Measurements from ENCODE around the gene BMPR1A.
"Not testable (repeated sequence)": the region's sequence is repeated elsewhere in the genome, so short reads cannot be mapped to it uniquely, and the experiment has no call there.

BMPR1A gene

GRCh38 chr10:86856156-86856555, 99.7 kb downstream of the BMPR1A start:
- no peaks in the 10 kb centered on the region for H3K36me3 ChIP-seq (ENCODE audit: control insufficient read depth, insufficient read depth, low read length)
- no CpG with 5 or more reads among the region's 7 CpGs for WGBS (ENCODE audit: insufficient coverage, insufficient read length)
- no peak for DNase-seq (ENCODE audit: low read depth, low spot score)
- H3K27me3 ChIP-seq (ENCODE audit: control insufficient read depth, insufficient read depth, low read length): no peaks in the 10 kb centered on the region
- H3K4me1 ChIP-seq (ENCODE audit: control insufficient read depth, insufficient read depth, low read length): peaks cover 3% of the 10 kb centered on the region; the same call in 1 of the 2 replicates
- H3K9me3 ChIP-seq (ENCODE audit: control insufficient read depth, insufficient read depth, low read length): no peaks in the 10 kb centered on the region
- no peak overlapping the region for H3K27ac ChIP-seq (ENCODE audit: low read length)
- no peak overlapping the region for H3K4me3 ChIP-seq (ENCODE audit: low read length)

GRCh38 chr10:86857128-86857721, 100.8 kb downstream of the BMPR1A start:
- peaks cover 3% of the 10 kb centered on the region; the same call in 1 of the 2 replicates for H3K4me1 ChIP-seq (ENCODE audit: control insufficient read depth, insufficient read depth, low read length)
- H3K9me3 ChIP-seq (ENCODE audit: control insufficient read depth, insufficient read depth, low read length): no peaks in the 10 kb centered on the region
- no peak overlapping the region for H3K4me3 ChIP-seq (ENCODE audit: low read length)
- no peaks in the 10 kb centered on the region for H3K36me3 ChIP-seq (ENCODE audit: control insufficient read depth, insufficient read depth, low read length)
- DNase-seq (ENCODE audit: low read depth, low spot score): no peak
- no CpG with 5 or more reads among the region's 3 CpGs for WGBS (ENCODE audit: insufficient coverage, insufficient read length)
- no peaks in the 10 kb centered on the region for H3K27me3 ChIP-seq (ENCODE audit: control insufficient read depth, insufficient read depth, low read length)
- H3K27ac ChIP-seq (ENCODE audit: low read length): peak overlapping the region; percentile 79

GRCh38 chr10:86858011-86858410, 101.6 kb downstream of the BMPR1A start:
- DNase-seq (ENCODE audit: low read depth, low spot score): no peak
- Histone ChIP-seq H3K4me3 (ENCODE audit: low read length) (no peak overlapping the region), H3K4me1 (ENCODE audit: control insufficient read depth, insufficient read depth, low read length) (peaks cover 5% of the 10 kb centered on the region; the same call in 1 of the 2 replicates), H3K36me3 (ENCODE audit: control insufficient read depth, insufficient read depth, low read length) (no peaks in the 10 kb centered on the region), H3K27ac (ENCODE audit: low read length) (no peak overlapping the region), H3K27me3 (ENCODE audit: control insufficient read depth, insufficient read depth, low read length) (no peaks in the 10 kb centered on the region), H3K9me3 (ENCODE audit: control insufficient read depth, insufficient read depth, low read length) (no peaks in the 10 kb centered on the region)
- WGBS (ENCODE audit: insufficient coverage, insufficient read length): no CpG with 5 or more reads among the region's 1 CpG

- no CpG with 5 or more reads among the region's 1 CpG for WGBS (ENCODE audit: insufficient coverage, insufficient read length)
- Histone ChIP-seq H3K9me3 (ENCODE audit: control insufficient read depth, insufficient read depth, low read length) (no peaks in the 10 kb centered on the region), H3K4me1 (ENCODE audit: control insufficient read depth, insufficient read depth, low read length) (peaks cover 9% of the 10 kb centered on the region), H3K27ac (ENCODE audit: low read length) (no peak overlapping the region), H3K4me3 (ENCODE audit: low read length) (no peak overlapping the region), H3K27me3 (ENCODE audit: control insufficient read depth, insufficient read depth, low read length) (no peaks in the 10 kb centered on the region), H3K36me3 (ENCODE audit: control insufficient read depth, insufficient read depth, low read length) (no peaks in the 10 kb centered on the region)
- no peak for DNase-seq (ENCODE audit: low read depth, low spot score)
Measured at GRCh38 chr10:86861351-86861750, 104.9 kb downstream of the BMPR1A start.

- no CpG with 5 or more reads among the region's 3 CpGs for WGBS (ENCODE audit: insufficient coverage, insufficient read length)
- H3K4me1 ChIP-seq (ENCODE audit: control insufficient read depth, insufficient read depth, low read length): peaks cover 6% of the 10 kb centered on the region
- no peak overlapping the region for H3K27ac ChIP-seq (ENCODE audit: low read length)
- DNase-seq (ENCODE audit: low read depth, low spot score): no peak
- H3K36me3 ChIP-seq (ENCODE audit: control insufficient read depth, insufficient read depth, low read length): no peaks in the 10 kb centered on the region
- H3K9me3 ChIP-seq (ENCODE audit: control insufficient read depth, insufficient read depth, low read length): no peaks in the 10 kb centered on the region
- H3K4me3 ChIP-seq (ENCODE audit: low read length): no peak overlapping the region
- H3K27me3 ChIP-seq (ENCODE audit: control insufficient read depth, insufficient read depth, low read length): no peaks in the 10 kb centered on the region
Measured at GRCh38 chr10:86862373-86862772, 106.0 kb downstream of the BMPR1A start.

- DNase-seq (ENCODE audit: low read depth, low spot score): no peak
- Histone ChIP-seq H3K27ac (ENCODE audit: low read length) (no peak overlapping the region), H3K4me3 (ENCODE audit: low read length) (no peak overlapping the region), H3K27me3 (ENCODE audit: control insufficient read depth, insufficient read depth, low read length) (no peaks in the 10 kb centered on the region), H3K4me1 (ENCODE audit: control insufficient read depth, insufficient read depth, low read length) (peaks cover 7% of the 10 kb centered on the region), H3K9me3 (ENCODE audit: control insufficient read depth, insufficient read depth, low read length) (no peaks in the 10 kb centered on the region), H3K36me3 (ENCODE audit: control insufficient read depth, insufficient read depth, low read length) (no peaks in the 10 kb centered on the region)
- WGBS (ENCODE audit: insufficient coverage, insufficient read length): no CpG with 5 or more reads among the region's 7 CpGs
Measured at GRCh38 chr10:86862786-86863483, 106.5 kb downstream of the BMPR1A start.

GRCh38 chr10:86863484-86863842, 107.0 kb downstream of the BMPR1A start:
- Histone ChIP-seq H3K4me1 (ENCODE audit: control insufficient read depth, insufficient read depth, low read length) (peaks cover 9% of the 10 kb centered on the region), H3K4me3 (ENCODE audit: low read length) (no peak overlapping the region), H3K27me3 (ENCODE audit: control insufficient read depth, insufficient read depth, low read length) (no peaks in the 10 kb centered on the region), H3K9me3 (ENCODE audit: control insufficient read depth, insufficient read depth, low read length) (no peaks in the 10 kb centered on the region), H3K27ac (ENCODE audit: low read length) (no peak overlapping the region), H3K36me3 (ENCODE audit: control insufficient read depth, insufficient read depth, low read length) (no peaks in the 10 kb centered on the region)
- WGBS (ENCODE audit: insufficient coverage, insufficient read length): no CpG with 5 or more reads among the region's 3 CpGs
- no peak for DNase-seq (ENCODE audit: low read depth, low spot score)

GRCh38 chr10:86865011-86865811, 108.8 kb downstream of the BMPR1A start:
- peak overlapping the region; percentile 99 for H3K27ac ChIP-seq (ENCODE audit: low read length)
- not testable (repeated sequence) for H3K36me3 ChIP-seq (ENCODE audit: control insufficient read depth, insufficient read depth, low read length); DNase-seq (ENCODE audit: low read depth, low spot score); H3K4me3 ChIP-seq (ENCODE audit: low read length); H3K4me1 ChIP-seq (ENCODE audit: control insufficient read depth, insufficient read depth, low read length); H3K9me3 ChIP-seq (ENCODE audit: control insufficient read depth, insufficient read depth, low read length); H3K27me3 ChIP-seq (ENCODE audit: control insufficient read depth, insufficient read depth, low read length)
- no CpG with 5 or more reads among the region's 11 CpGs for WGBS (ENCODE audit: insufficient coverage, insufficient read length)

GRCh38 chr10:86867149-86867548, 110.7 kb downstream of the BMPR1A start:
- Histone ChIP-seq H3K9me3 (ENCODE audit: control insufficient read depth, insufficient read depth, low read length) (no peaks in the 10 kb centered on the region), H3K4me1 (ENCODE audit: control insufficient read depth, insufficient read depth, low read length) (peaks cover 10% of the 10 kb centered on the region), H3K27ac (ENCODE audit: low read length) (no peak overlapping the region), H3K4me3 (ENCODE audit: low read length) (no peak overlapping the region), H3K27me3 (ENCODE audit: control insufficient read depth, insufficient read depth, low read length) (no peaks in the 10 kb centered on the region), H3K36me3 (ENCODE audit: control insufficient read depth, insufficient read depth, low read length) (no peaks in the 10 kb centered on the region)
- DNase-seq (ENCODE audit: low read depth, low spot score): no peak
- no CpG with 5 or more reads among the region's 5 CpGs for WGBS (ENCODE audit: insufficient coverage, insufficient read length)

GRCh38 chr10:86868353-86868752, 111.9 kb downstream of the BMPR1A start:
- peaks cover 13% of the 10 kb centered on the region for H3K4me1 ChIP-seq (ENCODE audit: control insufficient read depth, insufficient read depth, low read length)
- WGBS (ENCODE audit: insufficient coverage, insufficient read length): no CpG with 5 or more reads among the region's 6 CpGs
- H3K27ac ChIP-seq (ENCODE audit: low read length): no peak overlapping the region
- DNase-seq (ENCODE audit: low read depth, low spot score): peak; percentile 74
- H3K9me3 ChIP-seq (ENCODE audit: control insufficient read depth, insufficient read depth, low read length): no peaks in the 10 kb centered on the region
- no peaks in the 10 kb centered on the region for H3K27me3 ChIP-seq (ENCODE audit: control insufficient read depth, insufficient read depth, low read length)
- no peaks in the 10 kb centered on the region for H3K36me3 ChIP-seq (ENCODE audit: control insufficient read depth, insufficient read depth, low read length)
- H3K4me3 ChIP-seq (ENCODE audit: low read length): no peak overlapping the region

Measured in iPS DF 6.9 (cell line).